WTC11 (cell line): Measurements from ENCODE around the gene DSN1. TPM values are rescaled to one million over a fixed set of nuclear protein-coding genes. Genes with fewer than 3 reads are reported as not detected.

Source experiments
- ATAC-seq: fragments of 200-7000 bp; cut with Tn5 transposase; 2 replicates; pipeline ENCODE4 v1.10.0; 2021; ENCODE audit warnings: mild to moderate bottlenecking, moderate library complexity
- CTCF ChIA-PET: fragments of 300-600 bp; sonication (Branson Sonifier 250); formaldehyde crosslinking; loops from one replicate; lab custom pipeline; 2021; ENCODE audit warnings: antibody characterized with exemption; lab: Charles Lee
- POLR2A ChIA-PET: fragments of 350-600 bp; sonication (Branson Sonifier 250); formaldehyde crosslinking; loops from one replicate; lab custom pipeline; 2021; ENCODE audit warnings: antibody characterized with exemption; lab: Charles Lee
- DNase-seq: peaks from one replicate; pipeline ENCODE4 v3.0.0; 2021; ENCODE audit warnings: low spot score
- H3K27ac Mint-ChIP-seq: 2 replicates; pipeline ENCODE4 v1.8.0; 2021; ENCODE audit warnings: mixed read lengths
- H3K27me3 Mint-ChIP-seq: 2 replicates; pipeline ENCODE4 v1.8.0; 2021; ENCODE audit warnings: low read depth, mild to moderate bottlenecking, moderate library complexity, mixed read lengths
- H3K36me3 Mint-ChIP-seq: 2 replicates; pipeline ENCODE4 v1.8.0; 2021; ENCODE audit warnings: mixed read lengths
- H3K4me1 Mint-ChIP-seq: 2 replicates; pipeline ENCODE4 v1.8.0; 2022; ENCODE audit warnings: mixed read lengths
- H3K4me3 Mint-ChIP-seq: 2 replicates; pipeline ENCODE4 v1.8.0; 2021; ENCODE audit warnings: mild to moderate bottlenecking, moderate library complexity, mixed read lengths
- H3K9me3 Mint-ChIP-seq: 2 replicates; pipeline ENCODE4 v1.8.0; 2021; ENCODE audit warnings: mixed read lengths
- CREB1 ChIP-seq: sonication (generic); formaldehyde crosslinking; IDR thresholded peaks from 2 replicates; pipeline ENCODE4 v1.8.0; 2023; ENCODE audit warnings: mild to moderate bottlenecking, missing genetic modification reagents
- NFYB ChIP-seq: sonication (generic); formaldehyde crosslinking; conservative IDR thresholded peaks from 2 replicates; pipeline ENCODE4 v1.8.0; 2022; ENCODE audit warnings: low read depth, missing genetic modification reagents
- NR2C2 ChIP-seq: sonication (generic); formaldehyde crosslinking; IDR thresholded peaks from 2 replicates; pipeline ENCODE4 v1.8.0; 2022; ENCODE audit warnings: mild to moderate bottlenecking, missing genetic modification reagents
- RELA ChIP-seq: sonication (generic); formaldehyde crosslinking; IDR thresholded peaks from 2 replicates; pipeline ENCODE4 v1.8.1; 2022; ENCODE audit warnings: missing genetic modification reagents, mild to moderate bottlenecking, borderline replicate concordance
- RORB ChIP-seq: fragments of 250-450 bp; sonication (Bioruptor Pico); IDR thresholded peaks from 2 replicates; pipeline ENCODE4 v1.9.0; 2021; ENCODE audit warnings: mild to moderate bottlenecking
- SMAD3 ChIP-seq: sonication (generic); formaldehyde crosslinking; IDR thresholded peaks from 2 replicates; pipeline ENCODE4 v1.8.0; 2022; ENCODE audit warnings: missing genetic modification reagents, mild to moderate bottlenecking, borderline replicate concordance
- SP1 ChIP-seq: sonication (generic); formaldehyde crosslinking; conservative IDR thresholded peaks from 2 replicates; pipeline ENCODE4 v1.8.1; 2022; ENCODE audit warnings: missing genetic modification reagents
- total RNA-seq: library from RNA; stranded (reverse); gene quantifications from 3 replicates; pipeline ENCODE4 v1.2.3, GENCODE V29; 2021
- TF ChIP-seq, protein P1 (sequence below): sonication (generic); formaldehyde crosslinking; IDR thresholded peaks from 2 replicates; pipeline ENCODE4 v1.8.0; 2022; ENCODE audit warnings: mild to moderate bottlenecking, missing genetic modification reagents
- TF ChIP-seq, protein P2 (sequence below): sonication (generic); formaldehyde crosslinking; IDR thresholded peaks from 2 replicates; pipeline ENCODE4 v1.8.0; 2023; ENCODE audit warnings: mild to moderate bottlenecking, missing genetic modification reagents
- TF ChIP-seq, protein P3 (sequence below): sonication (generic); formaldehyde crosslinking; conservative IDR thresholded peaks from 2 replicates; pipeline ENCODE4 v1.8.1; 2023; ENCODE audit warnings: mild to moderate bottlenecking, low read depth, missing genetic modification reagents, moderate library complexity
- TF ChIP-seq, protein P4 (sequence below): sonication (generic); formaldehyde crosslinking; IDR thresholded peaks from 2 replicates; pipeline ENCODE4 v1.8.1; 2022; ENCODE audit warnings: low read depth, missing genetic modification reagents, borderline replicate concordance
- TF ChIP-seq, protein P5 (sequence below): fragments of 250-450 bp; sonication (Bioruptor Pico); IDR thresholded peaks from 2 replicates; pipeline ENCODE4 v1.9.0; 2021; ENCODE audit warnings: mild to moderate bottlenecking

The DSN1 gene
- total RNA-seq, 1 experiment from 2014 or later = 27.0 TPM

DNA sequence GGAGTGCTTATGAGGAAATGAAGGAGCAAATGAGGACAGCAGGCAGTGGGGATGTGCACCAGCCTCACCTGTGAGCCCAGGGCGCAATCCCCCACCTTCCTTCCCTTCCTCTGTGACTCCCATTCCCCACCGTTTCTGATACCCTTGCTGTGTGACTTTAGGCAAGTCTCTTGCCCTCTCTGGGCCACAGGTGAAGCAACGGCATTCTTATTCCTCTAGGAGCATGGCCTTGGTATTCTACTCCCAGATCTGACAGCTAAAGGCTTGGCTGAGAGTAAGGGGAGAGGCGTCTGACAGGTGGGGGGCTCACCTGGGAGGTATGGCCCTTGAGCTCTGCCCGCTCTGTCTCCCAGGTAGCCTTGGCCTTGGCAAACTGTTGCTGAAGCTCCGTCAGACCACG is 30.9 kb upstream of the DSN1 start:
- peaks cover 51% of the 10 kb centered on the region for H3K36me3 Mint-ChIP-seq

DNA sequence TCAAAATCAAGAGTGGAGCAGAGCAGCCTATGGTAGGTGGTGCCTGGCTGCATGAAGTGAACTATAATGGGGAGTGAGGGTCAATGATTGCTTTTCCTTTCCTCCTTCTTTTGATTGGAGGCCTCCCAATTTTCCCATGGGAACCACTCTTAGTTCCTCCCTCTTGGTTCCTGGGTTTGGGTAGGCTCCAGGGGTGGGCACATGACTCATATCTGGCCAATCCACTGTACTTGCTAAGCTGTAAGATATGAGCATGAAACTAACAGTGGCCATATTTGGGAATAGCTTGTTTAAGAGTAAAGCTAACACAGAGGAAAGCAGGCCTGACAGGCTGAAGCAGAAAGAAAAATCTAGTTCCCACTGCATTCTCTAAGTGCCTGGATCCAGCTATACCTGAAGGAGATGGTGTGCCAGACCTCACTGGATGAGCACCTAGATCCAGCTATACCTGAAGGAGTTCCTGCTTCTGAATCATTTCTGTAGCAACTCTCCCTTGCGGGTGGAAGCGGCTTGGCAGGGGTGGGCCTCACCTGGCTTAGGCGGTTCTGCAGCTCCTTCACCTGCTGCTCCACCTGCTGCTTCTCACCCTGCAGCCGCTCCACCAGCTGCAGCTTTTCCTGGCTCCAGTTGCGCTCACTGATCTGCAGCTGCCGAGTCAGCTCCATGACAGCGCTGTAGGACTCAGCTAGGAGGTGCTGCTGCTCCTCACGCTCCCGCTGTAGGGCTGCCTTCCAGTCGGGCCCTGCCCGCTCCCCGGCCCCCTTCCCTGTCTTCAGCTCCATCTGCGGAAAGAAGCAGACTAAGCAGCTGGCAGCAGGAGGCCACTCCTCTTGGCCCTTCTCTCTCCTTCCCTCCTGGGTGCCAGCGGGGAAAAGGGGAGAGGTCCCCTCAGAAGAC is 29.0 kb upstream of the DSN1 start:
- no peaks in the 10 kb centered on the region for H3K4me1 Mint-ChIP-seq
- H3K36me3 Mint-ChIP-seq = peaks cover 47% of the 10 kb centered on the region
- TF ChIP-seq RORB (CRISPR knock-in tag) = no peak
- TF ChIP-seq NFYB = no peak
- TF ChIP-seq CREB1 (CRISPR knock-in tag) = no peak
- TF ChIP-seq, protein P1, sequence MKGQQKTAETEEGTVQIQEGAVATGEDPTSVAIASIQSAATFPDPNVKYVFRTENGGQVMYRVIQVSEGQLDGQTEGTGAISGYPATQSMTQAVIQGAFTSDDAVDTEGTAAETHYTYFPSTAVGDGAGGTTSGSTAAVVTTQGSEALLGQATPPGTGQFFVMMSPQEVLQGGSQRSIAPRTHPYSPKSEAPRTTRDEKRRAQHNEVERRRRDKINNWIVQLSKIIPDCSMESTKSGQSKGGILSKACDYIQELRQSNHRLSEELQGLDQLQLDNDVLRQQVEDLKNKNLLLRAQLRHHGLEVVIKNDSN = no peak
- no peak for TF ChIP-seq RELA (CRISPR knock-in tag)
- ChIA-PET POLR2A (no interaction called here), CTCF (interaction anchor here (0.8 to 1.7 kb wide), 7 partner anchors 10 to 62 kb away, joined by 3 to 7 read pairs (median 3); partner anchors contain the start of gene DSN1)
- H3K27ac Mint-ChIP-seq = no peak overlapping the region
- ATAC-seq (peak; percentile 26; the same call in 1 of the 2 replicates), DNase-seq (no peak)
- no peaks in the 10 kb centered on the region for H3K9me3 Mint-ChIP-seq
- H3K27me3 Mint-ChIP-seq = no peaks in the 10 kb centered on the region
- no peak overlapping the region for H3K4me3 Mint-ChIP-seq

More for the DNA sequence above, 30.9 kb upstream of the DSN1 start:
- no peak for ATAC-seq
- Mint-ChIP-seq H3K9me3 (peaks cover 3% of the 10 kb centered on the region; the same call in 1 of the 2 replicates), H3K27me3 (no peaks in the 10 kb centered on the region), H3K4me3 (no peak overlapping the region), H3K4me1 (no peaks in the 10 kb centered on the region), H3K27ac (no peak overlapping the region)
- POLR2A ChIA-PET = interaction anchor here (0.6 kb wide), 1 partner anchor 68 kb away, joined by 4 read pairs; no protein-coding TSS in a partner anchor
- CTCF ChIA-PET = interaction anchor here (0.8 to 1.0 kb wide), 3 partner anchors 9 to 84 kb away, joined by 3 to 5 read pairs (median 3); a partner anchor contains a TSS
- no peak for DNase-seq
- TF ChIP-seq SP1 (no peak), NR2C2 (no peak), SMAD3 (CRISPR knock-in tag) (no peak)
- TF ChIP-seq, protein P2, sequence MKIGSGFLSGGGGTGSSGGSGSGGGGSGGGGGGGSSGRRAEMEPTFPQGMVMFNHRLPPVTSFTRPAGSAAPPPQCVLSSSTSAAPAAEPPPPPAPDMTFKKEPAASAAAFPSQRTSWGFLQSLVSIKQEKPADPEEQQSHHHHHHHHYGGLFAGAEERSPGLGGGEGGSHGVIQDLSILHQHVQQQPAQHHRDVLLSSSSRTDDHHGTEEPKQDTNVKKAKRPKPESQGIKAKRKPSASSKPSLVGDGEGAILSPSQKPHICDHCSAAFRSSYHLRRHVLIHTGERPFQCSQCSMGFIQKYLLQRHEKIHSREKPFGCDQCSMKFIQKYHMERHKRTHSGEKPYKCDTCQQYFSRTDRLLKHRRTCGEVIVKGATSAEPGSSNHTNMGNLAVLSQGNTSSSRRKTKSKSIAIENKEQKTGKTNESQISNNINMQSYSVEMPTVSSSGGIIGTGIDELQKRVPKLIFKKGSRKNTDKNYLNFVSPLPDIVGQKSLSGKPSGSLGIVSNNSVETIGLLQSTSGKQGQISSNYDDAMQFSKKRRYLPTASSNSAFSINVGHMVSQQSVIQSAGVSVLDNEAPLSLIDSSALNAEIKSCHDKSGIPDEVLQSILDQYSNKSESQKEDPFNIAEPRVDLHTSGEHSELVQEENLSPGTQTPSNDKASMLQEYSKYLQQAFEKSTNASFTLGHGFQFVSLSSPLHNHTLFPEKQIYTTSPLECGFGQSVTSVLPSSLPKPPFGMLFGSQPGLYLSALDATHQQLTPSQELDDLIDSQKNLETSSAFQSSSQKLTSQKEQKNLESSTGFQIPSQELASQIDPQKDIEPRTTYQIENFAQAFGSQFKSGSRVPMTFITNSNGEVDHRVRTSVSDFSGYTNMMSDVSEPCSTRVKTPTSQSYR (CRISPR knock-in tag) = no peak
- TF ChIP-seq, protein P3, sequence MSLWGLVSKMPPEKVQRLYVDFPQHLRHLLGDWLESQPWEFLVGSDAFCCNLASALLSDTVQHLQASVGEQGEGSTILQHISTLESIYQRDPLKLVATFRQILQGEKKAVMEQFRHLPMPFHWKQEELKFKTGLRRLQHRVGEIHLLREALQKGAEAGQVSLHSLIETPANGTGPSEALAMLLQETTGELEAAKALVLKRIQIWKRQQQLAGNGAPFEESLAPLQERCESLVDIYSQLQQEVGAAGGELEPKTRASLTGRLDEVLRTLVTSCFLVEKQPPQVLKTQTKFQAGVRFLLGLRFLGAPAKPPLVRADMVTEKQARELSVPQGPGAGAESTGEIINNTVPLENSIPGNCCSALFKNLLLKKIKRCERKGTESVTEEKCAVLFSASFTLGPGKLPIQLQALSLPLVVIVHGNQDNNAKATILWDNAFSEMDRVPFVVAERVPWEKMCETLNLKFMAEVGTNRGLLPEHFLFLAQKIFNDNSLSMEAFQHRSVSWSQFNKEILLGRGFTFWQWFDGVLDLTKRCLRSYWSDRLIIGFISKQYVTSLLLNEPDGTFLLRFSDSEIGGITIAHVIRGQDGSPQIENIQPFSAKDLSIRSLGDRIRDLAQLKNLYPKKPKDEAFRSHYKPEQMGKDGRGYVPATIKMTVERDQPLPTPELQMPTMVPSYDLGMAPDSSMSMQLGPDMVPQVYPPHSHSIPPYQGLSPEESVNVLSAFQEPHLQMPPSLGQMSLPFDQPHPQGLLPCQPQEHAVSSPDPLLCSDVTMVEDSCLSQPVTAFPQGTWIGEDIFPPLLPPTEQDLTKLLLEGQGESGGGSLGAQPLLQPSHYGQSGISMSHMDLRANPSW (CRISPR knock-in tag) = no peak
- TF ChIP-seq, protein P4, sequence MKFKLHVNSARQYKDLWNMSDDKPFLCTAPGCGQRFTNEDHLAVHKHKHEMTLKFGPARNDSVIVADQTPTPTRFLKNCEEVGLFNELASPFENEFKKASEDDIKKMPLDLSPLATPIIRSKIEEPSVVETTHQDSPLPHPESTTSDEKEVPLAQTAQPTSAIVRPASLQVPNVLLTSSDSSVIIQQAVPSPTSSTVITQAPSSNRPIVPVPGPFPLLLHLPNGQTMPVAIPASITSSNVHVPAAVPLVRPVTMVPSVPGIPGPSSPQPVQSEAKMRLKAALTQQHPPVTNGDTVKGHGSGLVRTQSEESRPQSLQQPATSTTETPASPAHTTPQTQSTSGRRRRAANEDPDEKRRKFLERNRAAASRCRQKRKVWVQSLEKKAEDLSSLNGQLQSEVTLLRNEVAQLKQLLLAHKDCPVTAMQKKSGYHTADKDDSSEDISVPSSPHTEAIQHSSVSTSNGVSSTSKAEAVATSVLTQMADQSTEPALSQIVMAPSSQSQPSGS = no peak
- TF ChIP-seq, protein P5, sequence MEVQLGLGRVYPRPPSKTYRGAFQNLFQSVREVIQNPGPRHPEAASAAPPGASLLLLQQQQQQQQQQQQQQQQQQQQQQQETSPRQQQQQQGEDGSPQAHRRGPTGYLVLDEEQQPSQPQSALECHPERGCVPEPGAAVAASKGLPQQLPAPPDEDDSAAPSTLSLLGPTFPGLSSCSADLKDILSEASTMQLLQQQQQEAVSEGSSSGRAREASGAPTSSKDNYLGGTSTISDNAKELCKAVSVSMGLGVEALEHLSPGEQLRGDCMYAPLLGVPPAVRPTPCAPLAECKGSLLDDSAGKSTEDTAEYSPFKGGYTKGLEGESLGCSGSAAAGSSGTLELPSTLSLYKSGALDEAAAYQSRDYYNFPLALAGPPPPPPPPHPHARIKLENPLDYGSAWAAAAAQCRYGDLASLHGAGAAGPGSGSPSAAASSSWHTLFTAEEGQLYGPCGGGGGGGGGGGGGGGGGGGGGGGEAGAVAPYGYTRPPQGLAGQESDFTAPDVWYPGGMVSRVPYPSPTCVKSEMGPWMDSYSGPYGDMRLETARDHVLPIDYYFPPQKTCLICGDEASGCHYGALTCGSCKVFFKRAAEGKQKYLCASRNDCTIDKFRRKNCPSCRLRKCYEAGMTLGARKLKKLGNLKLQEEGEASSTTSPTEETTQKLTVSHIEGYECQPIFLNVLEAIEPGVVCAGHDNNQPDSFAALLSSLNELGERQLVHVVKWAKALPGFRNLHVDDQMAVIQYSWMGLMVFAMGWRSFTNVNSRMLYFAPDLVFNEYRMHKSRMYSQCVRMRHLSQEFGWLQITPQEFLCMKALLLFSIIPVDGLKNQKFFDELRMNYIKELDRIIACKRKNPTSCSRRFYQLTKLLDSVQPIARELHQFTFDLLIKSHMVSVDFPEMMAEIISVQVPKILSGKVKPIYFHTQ = no peak
